ENCODE data around the gene HTRA3.

The HTRA3 gene

GRCh38 chr4:8233672-8234484 lies 35.7 kb upstream of the HTRA3 start:
- no peak for DNase-seq (ENCODE audit: low read depth in 1 of 2, low spot score in 1 of 2)

- no peak for DNase-seq (ENCODE audit: low read depth in 1 of 2, low spot score in 1 of 2)
These were observed 34.8 kb upstream of the HTRA3 start for GRCh38 chr4:8234715-8235114.

GRCh38 chr4:8235224-8235623 lies 34.3 kb upstream of the HTRA3 start:
- no peak for DNase-seq (ENCODE audit: low read depth in 1 of 2, low spot score in 1 of 2)

GRCh38 chr4:8235686-8236085 lies 33.9 kb upstream of the HTRA3 start:
- no peak for DNase-seq (ENCODE audit: low read depth in 1 of 2, low spot score in 1 of 2)

- DNase-seq (ENCODE audit: low read depth in 1 of 2, low spot score in 1 of 2), result no peak
These were observed 33.2 kb upstream of the HTRA3 start for GRCh38 chr4:8236106-8236919.

GRCh38 chr4:8236920-8237195 lies 32.7 kb upstream of the HTRA3 start:
- DNase-seq (ENCODE audit: low read depth in 1 of 2, low spot score in 1 of 2), result no peak

GRCh38 chr4:8237256-8237989 lies 32.1 kb upstream of the HTRA3 start:
- no peak for DNase-seq (ENCODE audit: low read depth in 1 of 2, low spot score in 1 of 2)

GRCh38 chr4:8238036-8238511 lies 31.5 kb upstream of the HTRA3 start:
- no peak for DNase-seq (ENCODE audit: low read depth in 1 of 2, low spot score in 1 of 2)

GRCh38 chr4:8238515-8239053 lies 31.0 kb upstream of the HTRA3 start:
- DNase-seq (ENCODE audit: low read depth in 1 of 2, low spot score in 1 of 2), result no peak

- no peak for DNase-seq (ENCODE audit: low read depth in 1 of 2, low spot score in 1 of 2)
These were observed 30.3 kb upstream of the HTRA3 start for GRCh38 chr4:8239226-8239625.

- DNase-seq (ENCODE audit: low read depth in 1 of 2, low spot score in 1 of 2), result no peak
These were observed 29.9 kb upstream of the HTRA3 start for GRCh38 chr4:8239661-8240060.

GRCh38 chr4:8240211-8241041 lies 29.1 kb upstream of the HTRA3 start:
- DNase-seq (ENCODE audit: low read depth in 1 of 2, low spot score in 1 of 2), result no peak

- DNase-seq (ENCODE audit: low read depth in 1 of 2, low spot score in 1 of 2), result no peak
These were observed 28.3 kb upstream of the HTRA3 start for GRCh38 chr4:8241211-8241779.

- DNase-seq (ENCODE audit: low read depth in 1 of 2, low spot score in 1 of 2), result peak; percentile 54 to 79
These were observed 27.5 kb upstream of the HTRA3 start for GRCh38 chr4:8241895-8242696.

- DNase-seq (ENCODE audit: low read depth in 1 of 2, low spot score in 1 of 2), result no peak
These were observed 26.6 kb upstream of the HTRA3 start for GRCh38 chr4:8242782-8243560.

- no peak for DNase-seq (ENCODE audit: low read depth in 1 of 2, low spot score in 1 of 2)
These were observed 25.4 kb upstream of the HTRA3 start for GRCh38 chr4:8244001-8244757.

GRCh38 chr4:8244931-8245460 lies 24.6 kb upstream of the HTRA3 start:
- no peak for DNase-seq (ENCODE audit: low read depth in 1 of 2, low spot score in 1 of 2)

All from stimulated activated CD4-positive, alpha-beta T cell treated with anti-CD3 and anti-CD28 coated beads, Interleukin-15, amount 100 ng/mL, for 1 hour (primary cell).